ENCODE results near the gene GRIP1. TPM values are rescaled to one million over a fixed set of nuclear protein-coding genes. Genes with fewer than 3 reads are reported as not detected.

Gene GRIP1
- total RNA-seq, 1 donor, result 1.7 TPM

DNA sequence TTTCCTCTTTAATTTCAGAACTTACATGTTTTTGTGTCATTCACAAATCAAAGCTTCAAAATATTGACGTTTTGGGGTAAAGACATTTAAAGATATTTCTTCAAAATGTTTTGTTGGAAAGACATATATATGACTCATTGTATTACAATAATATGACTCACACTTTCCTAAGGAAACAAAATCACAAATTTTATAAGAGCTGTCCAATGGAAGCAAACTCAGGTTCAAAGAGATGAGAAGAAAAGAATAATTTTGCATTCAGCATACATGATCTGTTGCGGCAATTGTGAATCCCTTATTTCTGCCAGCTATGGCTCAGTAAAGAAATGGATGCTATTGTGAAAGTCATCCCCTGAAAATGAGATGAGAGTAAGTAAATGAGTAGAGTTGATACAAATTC, 82.7 kb downstream of the GRIP1 start:
- TF ChIP-seq CTCF (IDR thresholded peaks at IDR 0.05; ENCODE audit: insufficient read depth, low read depth, low read length), result no peak
- H3K4me3 ChIP-seq (ENCODE audit: low read depth, low read length), result no peak overlapping the region
- DNase-seq (ENCODE audit: low read depth), result peak; percentile 7

DNA sequence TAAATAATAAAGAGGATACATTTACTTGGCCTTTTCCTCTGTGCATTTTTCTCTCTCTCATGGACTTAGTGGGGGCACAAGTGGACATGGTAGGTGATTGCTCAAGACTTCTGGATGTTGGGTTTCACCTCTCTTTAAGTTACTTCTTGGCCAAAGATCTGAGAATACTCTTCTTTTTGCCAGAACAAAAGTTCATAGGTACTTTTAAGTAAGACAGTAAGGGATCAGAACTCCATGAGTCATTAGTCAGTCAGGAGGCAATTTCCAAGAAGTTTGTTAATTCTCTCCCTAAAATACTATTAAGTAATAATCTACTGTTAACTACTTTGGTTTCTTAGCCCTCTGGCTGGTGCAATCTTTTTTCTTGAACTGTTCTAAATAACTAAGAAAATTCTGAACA, 84.2 kb downstream of the GRIP1 start:
- TF ChIP-seq CTCF (IDR thresholded peaks at IDR 0.05; ENCODE audit: insufficient read depth, low read depth, low read length), result no peak
- no peak overlapping the region for H3K4me3 ChIP-seq (ENCODE audit: low read depth, low read length)
- peak; percentile 9 for DNase-seq (ENCODE audit: low read depth)

- no peak overlapping the region for H3K4me3 ChIP-seq (ENCODE audit: low read depth, low read length)
- no peak for DNase-seq (ENCODE audit: low read depth)
- TF ChIP-seq CTCF (IDR thresholded peaks at IDR 0.05; ENCODE audit: insufficient read depth, low read depth, low read length), result no peak
These were observed 88.4 kb downstream of the GRIP1 start for GRCh38 chr12:66590275-66590985.

DNA sequence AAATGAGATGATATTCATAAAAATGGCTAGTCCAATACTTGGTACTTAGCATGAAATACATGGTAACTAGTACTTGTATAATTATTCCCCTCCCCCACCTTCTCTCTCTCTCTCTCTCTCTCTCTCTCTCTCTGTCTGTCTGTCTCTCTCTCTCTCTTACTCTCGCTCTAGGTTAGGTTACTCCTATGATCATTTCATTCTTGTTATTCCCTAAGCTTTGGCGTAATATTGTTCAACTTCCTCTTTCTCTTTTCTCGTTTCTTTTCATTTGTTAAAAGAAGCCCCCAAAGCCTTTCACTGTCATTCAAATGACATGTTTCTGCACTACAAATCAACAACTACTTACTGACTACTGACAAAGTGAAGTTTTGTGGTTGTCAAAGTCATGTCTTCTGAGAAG, 89.8 kb downstream of the GRIP1 start:
- no peak for TF ChIP-seq CTCF (IDR thresholded peaks at IDR 0.05; ENCODE audit: insufficient read depth, low read depth, low read length)
- no peak overlapping the region for H3K4me3 ChIP-seq (ENCODE audit: low read depth, low read length)
- DNase-seq (ENCODE audit: low read depth), result no peak

DNA sequence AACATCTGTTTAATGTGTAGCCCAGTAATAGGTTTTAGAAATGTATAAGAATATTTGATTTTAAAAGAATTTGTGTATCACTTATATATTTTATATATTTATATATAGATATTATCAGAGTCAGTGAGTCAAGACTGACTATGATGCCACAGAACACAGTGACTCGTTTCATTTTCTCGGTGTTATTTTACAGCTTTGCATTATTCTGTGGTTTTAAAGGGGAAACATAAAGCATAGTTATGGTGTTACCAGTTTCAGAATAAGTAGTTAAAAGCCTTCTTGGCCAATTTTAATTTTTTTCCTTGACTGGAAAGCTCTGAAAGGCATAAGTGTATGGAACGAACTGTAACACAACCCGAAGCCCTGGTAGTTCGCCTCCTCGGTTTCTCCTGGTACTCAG, 91.0 kb downstream of the GRIP1 start:
- no peak for TF ChIP-seq CTCF (IDR thresholded peaks at IDR 0.05; ENCODE audit: insufficient read depth, low read depth, low read length)
- no peak for DNase-seq (ENCODE audit: low read depth)
- no peak overlapping the region for H3K4me3 ChIP-seq (ENCODE audit: low read depth, low read length)

DNA sequence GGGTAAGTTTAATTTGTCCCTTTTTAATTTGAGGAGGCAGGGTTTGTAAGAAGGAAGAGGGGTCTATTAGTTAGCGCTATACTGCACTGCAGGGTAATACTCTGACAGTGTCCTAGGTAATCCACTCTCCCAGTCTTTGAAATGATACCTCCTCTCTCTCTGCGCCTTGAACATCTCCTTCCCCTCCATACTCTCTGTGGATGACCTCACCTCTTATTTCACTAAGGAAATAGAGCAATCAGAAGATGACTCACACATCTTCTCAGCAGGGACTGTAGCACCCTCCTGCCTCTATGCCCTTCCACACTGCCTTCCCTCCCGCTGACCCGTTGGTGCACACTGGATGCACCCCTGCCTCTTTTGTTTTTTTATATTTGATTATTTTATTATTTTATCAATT, 94.2 kb downstream of the GRIP1 start:
- TF ChIP-seq CTCF (IDR thresholded peaks at IDR 0.05; ENCODE audit: insufficient read depth, low read depth, low read length), result no peak
- H3K4me3 ChIP-seq (ENCODE audit: low read depth, low read length), result no peak overlapping the region
- DNase-seq (ENCODE audit: low read depth), result no peak

DNA sequence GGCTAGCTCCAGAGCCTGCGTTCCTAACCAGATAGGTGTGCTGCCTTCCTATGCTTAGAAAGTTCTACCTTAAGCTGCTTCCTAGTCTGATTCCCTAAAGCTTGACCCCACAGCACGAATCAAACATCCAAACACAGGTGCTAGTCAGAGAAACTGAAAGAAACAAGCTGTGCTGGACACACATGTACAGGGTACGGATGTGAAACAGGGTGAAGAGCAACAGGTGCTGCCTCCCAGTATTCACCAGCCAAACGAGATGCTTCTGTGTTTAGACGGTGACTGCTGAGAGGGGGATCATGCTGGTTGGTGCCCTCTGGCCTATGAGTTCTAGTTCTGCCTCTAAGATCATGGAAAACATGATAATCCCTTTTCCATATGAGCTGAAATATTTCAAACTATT, 105.3 kb downstream of the GRIP1 start:
- TF ChIP-seq CTCF (IDR thresholded peaks at IDR 0.05; ENCODE audit: insufficient read depth, low read depth, low read length), result no peak
- H3K4me3 ChIP-seq (ENCODE audit: low read depth, low read length), result no peak overlapping the region
- DNase-seq (ENCODE audit: low read depth), result no peak

Data from fibroblast of villous mesenchyme (primary cell).